Cardiac muscle cell (in vitro differentiated cells and primary cell): Measurements from ENCODE around the gene SGK1. TPM values are rescaled to one million over a fixed set of nuclear protein-coding genes. Genes with fewer than 3 reads are reported as not detected.
"Not testable (repeated sequence)": the region's sequence is repeated elsewhere in the genome, so short reads cannot be mapped to it uniquely, and the experiment has no call there.

Experiments used
- DNase-seq, 2 donors: peaks; one replicate each; pipeline versions ENCODE4 v3.0.0 to v3.0.0-alpha.2; 2010 to 2017; ENCODE audit warnings: low read depth in 1 of 2, low spot score in 1 of 2
- H3K27ac ChIP-seq: fragments of 200-600 bp; sonication (generic); 2 replicates; pipeline ENCODE4 v1.5.1; 2016
- H3K27me3 ChIP-seq: fragments of 200-600 bp; sonication (generic); 2 replicates; pipeline ENCODE4 v1.6.0; 2016; ENCODE audit warnings: control low read depth
- H3K36me3 ChIP-seq: fragments of 200-600 bp; sonication (generic); 2 replicates; pipeline ENCODE4 v1.5.1; 2016; ENCODE audit warnings: control low read depth
- H3K4me1 ChIP-seq: fragments of 200-600 bp; sonication (generic); 2 replicates; pipeline ENCODE4 v1.8.1; 2017; ENCODE audit warnings: low read depth, mild to moderate bottlenecking, mixed run types
- H3K4me3 ChIP-seq: fragments of 200-600 bp; sonication (generic); 2 replicates; pipeline ENCODE4 v1.5.1; 2016; ENCODE audit warnings: mild to moderate bottlenecking
- H3K9me3 ChIP-seq: fragments of 200-600 bp; sonication (generic); 2 replicates; pipeline ENCODE4 v1.5.1; 2017; ENCODE audit warnings: low read depth, mild to moderate bottlenecking, control low read depth
- CTCF ChIP-seq: IDR thresholded peaks from 2 replicates; pipeline ENCODE4 v1.5.1; 2012; ENCODE audit warnings: low read depth, mild to moderate bottlenecking, low read length
- polyA plus RNA-seq: library from polyadenylated mRNA; unstranded; fragments of >200 nt; fragmentation: Nextera tagmentation; extraction: Ambion mirVana; gene quantifications from 2 replicates; pipeline ENCODE4 v1.2.1, GENCODE V29; 2016
- total RNA-seq: library from RNA; depleted of rRNA; stranded (reverse); fragments of >200 nt; gene quantifications from 2 replicates; pipeline ENCODE4 v1.2.3, GENCODE V29; 2016

The SGK1 gene
- total and polyA plus RNA-seq, 2 experiments from 2014 or later, result 5.3 to 7.7 TPM

DNA sequence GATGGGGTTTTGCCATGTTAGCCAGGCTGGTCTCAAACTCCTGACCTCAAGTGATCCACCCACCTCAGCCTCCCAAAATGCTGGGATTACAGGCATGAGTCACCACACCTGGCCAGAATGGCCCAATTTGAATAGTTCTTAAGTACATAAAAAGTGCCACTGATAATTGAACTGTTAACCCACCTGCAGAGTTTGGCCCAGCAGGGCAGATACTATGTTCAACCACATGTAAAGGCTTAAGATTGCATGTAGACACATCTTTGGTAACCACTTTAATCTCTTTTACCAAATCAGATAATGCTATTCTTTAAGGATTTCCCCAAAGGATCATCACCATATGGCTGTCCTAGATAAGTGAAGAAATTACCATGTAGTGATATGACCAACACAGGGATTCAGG is 21.3 kb upstream of the SGK1 start:
- no peak for DNase-seq
- no peak overlapping the region for H3K4me3 ChIP-seq
- H3K27ac ChIP-seq, result no peak overlapping the region
- H3K36me3 ChIP-seq, result no peaks in the 10 kb centered on the region
- no peaks in the 10 kb centered on the region for H3K4me1 ChIP-seq
- TF ChIP-seq CTCF, result no peak
- no peaks in the 10 kb centered on the region for H3K27me3 ChIP-seq
- no peaks in the 10 kb centered on the region for H3K9me3 ChIP-seq

DNA sequence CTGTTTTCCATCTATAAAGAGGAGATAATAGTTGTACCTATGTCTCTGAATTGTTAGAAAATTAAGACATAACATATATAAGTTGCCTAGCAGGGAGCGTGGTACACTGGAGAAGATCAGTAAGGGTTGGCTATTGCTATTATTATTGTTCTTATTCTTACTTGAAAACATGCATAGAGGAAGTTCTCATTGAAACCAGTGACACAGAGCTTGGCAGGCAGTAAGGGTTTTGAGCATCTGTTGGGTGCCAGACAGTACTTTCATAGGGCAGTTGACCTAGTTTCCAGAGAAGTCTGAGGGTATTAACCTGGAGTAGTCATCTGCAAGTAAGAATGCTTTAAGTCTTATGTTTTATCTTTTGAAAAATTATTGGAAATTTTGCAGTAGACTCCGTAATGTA is 13.3 kb upstream of the SGK1 start:
- Histone ChIP-seq H3K36me3 (no peaks in the 10 kb centered on the region), H3K27ac (no peak overlapping the region), H3K4me1 (no peaks in the 10 kb centered on the region), H3K4me3 (no peak overlapping the region), H3K9me3 (no peaks in the 10 kb centered on the region), H3K27me3 (no peaks in the 10 kb centered on the region)
- no peak for DNase-seq
- TF ChIP-seq CTCF, result no peak

DNA sequence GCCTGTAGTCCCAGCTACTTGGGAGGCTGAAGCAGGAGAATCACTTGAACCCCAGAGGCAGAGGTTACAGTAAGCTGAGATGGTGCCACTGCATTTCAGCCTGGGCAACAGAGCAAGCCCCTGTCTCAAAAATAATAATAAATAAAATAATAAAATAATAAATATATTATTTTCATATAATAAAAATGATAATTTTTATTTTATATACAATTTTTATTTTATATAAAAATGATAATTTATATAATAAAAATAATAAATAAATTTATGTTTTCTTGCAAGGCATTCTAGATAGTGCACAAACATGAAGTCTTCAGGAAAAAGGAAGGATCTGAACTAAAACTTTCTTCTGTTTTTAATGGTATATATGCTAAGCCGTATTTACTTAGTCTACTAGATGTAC is 12.6 kb upstream of the SGK1 start:
- no peak for DNase-seq
- no peaks in the 10 kb centered on the region for H3K36me3 ChIP-seq
- no peaks in the 10 kb centered on the region for H3K27me3 ChIP-seq
- H3K27ac ChIP-seq, result no peak overlapping the region
- no peaks in the 10 kb centered on the region for H3K4me1 ChIP-seq
- no peak for TF ChIP-seq CTCF
- no peaks in the 10 kb centered on the region for H3K9me3 ChIP-seq
- H3K4me3 ChIP-seq, result no peak overlapping the region

GRCh38 chr6:134328792-134329191 is 10.9 kb upstream of the SGK1 start:
- Histone ChIP-seq H3K9me3 (no peaks in the 10 kb centered on the region), H3K4me3 (no peak overlapping the region), H3K4me1 (no peaks in the 10 kb centered on the region), H3K27ac (no peak overlapping the region), H3K27me3 (peaks cover 4% of the 10 kb centered on the region), H3K36me3 (no peaks in the 10 kb centered on the region)
- no peak for DNase-seq
- no peak for TF ChIP-seq CTCF

DNA sequence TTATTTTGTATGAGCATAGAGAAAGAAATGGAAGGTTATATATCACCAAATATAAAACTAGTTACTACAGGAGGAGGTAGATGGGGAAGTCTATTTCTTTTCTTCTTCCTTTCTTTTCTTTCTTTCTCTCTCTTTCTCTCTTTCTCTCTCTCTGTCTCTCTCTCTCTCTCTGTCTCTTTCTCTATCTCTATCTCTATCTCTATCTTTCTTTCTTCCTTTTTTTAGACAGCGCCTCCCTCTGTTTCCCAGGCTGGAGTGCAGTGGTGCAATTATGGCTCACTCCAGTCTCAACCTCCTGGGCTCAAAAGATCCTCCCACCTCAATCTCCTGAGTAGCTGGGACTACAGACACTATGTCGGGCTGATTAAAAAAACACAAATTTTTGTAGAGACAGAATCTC is 10.2 kb upstream of the SGK1 start:
- no peaks in the 10 kb centered on the region for H3K4me1 ChIP-seq
- DNase-seq, result no peak
- no peak overlapping the region for H3K4me3 ChIP-seq
- no peaks in the 10 kb centered on the region for H3K36me3 ChIP-seq
- peaks cover 4% of the 10 kb centered on the region for H3K27me3 ChIP-seq
- H3K9me3 ChIP-seq, result no peaks in the 10 kb centered on the region
- TF ChIP-seq CTCF, result no peak
- no peak overlapping the region for H3K27ac ChIP-seq

- H3K36me3 ChIP-seq, H3K4me3 ChIP-seq, H3K27me3 ChIP-seq, H3K9me3 ChIP-seq, DNase-seq, H3K4me1 ChIP-seq, H3K27ac ChIP-seq: not testable (repeated sequence)
These were observed 8.3 kb upstream of the SGK1 start for GRCh38 chr6:134326192-134326591.
